ENCODE data around the gene ADH1C.
"Not testable (repeated sequence)": the region's sequence is repeated elsewhere in the genome, so short reads cannot be mapped to it uniquely, and the experiment has no call there.

Gene ADH1C

GRCh38 chr4:99356992-99357391 is 4.4 kb upstream of the ADH1C start:
- DNase-seq = no peak

- not testable (repeated sequence) for DNase-seq
Observed at GRCh38 chr4:99356149-99356548, 3.6 kb upstream of the ADH1C start.

DNA sequence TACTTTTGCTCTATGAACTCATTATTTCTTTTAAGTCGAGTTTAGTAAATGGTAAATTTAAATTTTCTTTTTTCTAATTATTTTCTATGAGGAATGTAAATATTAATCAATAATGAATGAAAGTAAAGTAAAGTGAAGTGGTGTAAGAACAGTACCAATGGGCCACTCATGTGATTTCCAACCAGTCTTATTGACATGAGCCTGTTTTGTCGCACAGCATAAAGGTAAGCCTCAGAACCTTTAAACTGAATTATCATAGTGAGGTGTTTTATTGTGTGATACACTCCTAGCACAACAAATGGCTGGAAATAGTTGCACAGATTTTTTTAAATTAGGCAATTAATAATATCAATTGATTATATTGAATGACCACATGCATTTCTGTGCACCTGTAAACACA is 1.1 kb downstream of the ADH1C start:
- no peak for DNase-seq

DNA sequence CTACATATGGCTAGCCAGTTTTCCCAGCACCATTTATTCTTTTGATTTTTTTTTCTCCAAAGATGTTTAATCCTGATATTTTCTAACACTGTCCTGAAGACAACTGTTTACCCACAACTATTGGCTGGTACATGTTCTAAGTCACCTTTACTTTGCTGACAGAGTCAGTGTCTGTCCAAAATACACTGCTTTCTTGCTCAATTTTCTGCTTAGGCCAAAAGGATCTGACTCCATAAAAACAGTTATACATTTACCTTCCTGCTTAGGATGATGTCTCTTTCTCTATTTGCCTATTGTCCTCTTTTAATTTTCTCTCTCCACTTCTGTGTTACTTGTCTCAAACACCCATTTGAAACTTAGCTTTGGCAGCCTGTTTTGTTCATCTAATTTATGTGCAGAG is 3.2 kb downstream of the ADH1C start:
- DNase-seq = no peak

GRCh38 chr4:99342624-99343023 is 9.9 kb downstream of the ADH1C start:
- not testable (repeated sequence) for DNase-seq

DNA sequence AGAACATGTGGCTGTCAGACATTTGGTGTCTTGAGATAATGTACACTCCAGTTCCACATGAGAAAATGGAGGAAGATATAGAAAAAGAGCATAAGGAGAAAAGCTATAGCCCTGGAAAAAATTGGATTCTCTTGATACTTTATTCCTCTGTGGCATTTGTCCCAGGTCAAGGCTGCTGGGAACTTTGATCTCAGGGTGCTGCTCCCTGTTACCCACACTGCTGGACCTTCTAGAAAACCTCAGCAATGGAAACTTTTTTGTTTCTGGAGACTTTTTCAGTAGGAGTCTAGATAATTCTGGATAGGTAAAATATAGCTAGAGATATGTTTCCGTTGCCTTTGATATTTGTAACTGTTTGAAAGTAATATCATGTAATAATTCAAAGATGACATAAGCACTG is 11.1 kb downstream of the ADH1C start:
- DNase-seq = no peak

GRCh38 chr4:99339172-99339571 is 13.4 kb downstream of the ADH1C start:
- DNase-seq = no peak

- no peak for DNase-seq
Observed at GRCh38 chr4:99336553-99336952, 16.0 kb downstream of the ADH1C start.

- no peak for DNase-seq
Observed at GRCh38 chr4:99334880-99335279, 17.7 kb downstream of the ADH1C start.

DNA sequence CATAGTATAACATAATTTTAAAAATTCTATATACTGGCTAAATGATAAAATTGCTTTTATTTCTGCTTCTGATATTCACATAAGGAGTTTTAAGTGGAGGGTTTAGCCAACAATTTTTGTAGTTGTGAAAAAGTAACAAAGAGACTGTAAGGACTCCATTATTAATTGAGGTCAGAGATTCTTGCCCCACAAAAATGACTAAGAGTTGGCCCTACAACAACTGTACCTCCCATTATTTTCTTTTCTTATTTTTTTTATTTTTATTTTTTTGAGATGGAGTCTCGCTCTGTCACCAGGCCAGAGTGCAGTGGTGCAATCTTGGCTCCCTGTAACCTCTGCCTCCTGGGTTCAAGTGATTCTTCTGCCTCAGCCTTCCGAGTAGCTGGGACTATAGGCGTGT is 21.9 kb downstream of the ADH1C start:
- DNase-seq = no peak

- DNase-seq = no peak
Observed at GRCh38 chr4:99329876-99330275, 22.7 kb downstream of the ADH1C start.

GRCh38 chr4:99324979-99325378 is 27.6 kb downstream of the ADH1C start:
- no peak for DNase-seq

- DNase-seq = no peak
Observed at GRCh38 chr4:99324361-99324760, 28.2 kb downstream of the ADH1C start.

DNA sequence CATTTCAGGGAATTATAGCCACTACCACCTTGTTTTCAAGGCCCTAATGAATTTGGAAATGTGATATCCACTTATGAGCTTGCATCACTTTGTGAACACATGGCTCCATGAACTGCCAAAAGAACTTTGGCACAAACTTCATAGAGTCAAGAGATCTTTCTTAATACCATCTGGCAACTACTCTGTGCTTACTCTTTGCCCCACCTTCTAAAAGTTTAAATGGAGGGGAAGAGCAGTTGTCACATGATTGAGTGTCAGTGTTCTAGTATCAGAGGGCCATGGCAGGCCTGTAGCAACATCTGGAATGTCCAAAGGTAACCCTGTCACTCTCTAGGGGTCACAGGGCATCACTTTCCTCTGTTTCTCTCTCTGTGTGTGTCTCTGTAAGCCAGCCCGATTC is 28.8 kb downstream of the ADH1C start:
- no peak for DNase-seq

DNA sequence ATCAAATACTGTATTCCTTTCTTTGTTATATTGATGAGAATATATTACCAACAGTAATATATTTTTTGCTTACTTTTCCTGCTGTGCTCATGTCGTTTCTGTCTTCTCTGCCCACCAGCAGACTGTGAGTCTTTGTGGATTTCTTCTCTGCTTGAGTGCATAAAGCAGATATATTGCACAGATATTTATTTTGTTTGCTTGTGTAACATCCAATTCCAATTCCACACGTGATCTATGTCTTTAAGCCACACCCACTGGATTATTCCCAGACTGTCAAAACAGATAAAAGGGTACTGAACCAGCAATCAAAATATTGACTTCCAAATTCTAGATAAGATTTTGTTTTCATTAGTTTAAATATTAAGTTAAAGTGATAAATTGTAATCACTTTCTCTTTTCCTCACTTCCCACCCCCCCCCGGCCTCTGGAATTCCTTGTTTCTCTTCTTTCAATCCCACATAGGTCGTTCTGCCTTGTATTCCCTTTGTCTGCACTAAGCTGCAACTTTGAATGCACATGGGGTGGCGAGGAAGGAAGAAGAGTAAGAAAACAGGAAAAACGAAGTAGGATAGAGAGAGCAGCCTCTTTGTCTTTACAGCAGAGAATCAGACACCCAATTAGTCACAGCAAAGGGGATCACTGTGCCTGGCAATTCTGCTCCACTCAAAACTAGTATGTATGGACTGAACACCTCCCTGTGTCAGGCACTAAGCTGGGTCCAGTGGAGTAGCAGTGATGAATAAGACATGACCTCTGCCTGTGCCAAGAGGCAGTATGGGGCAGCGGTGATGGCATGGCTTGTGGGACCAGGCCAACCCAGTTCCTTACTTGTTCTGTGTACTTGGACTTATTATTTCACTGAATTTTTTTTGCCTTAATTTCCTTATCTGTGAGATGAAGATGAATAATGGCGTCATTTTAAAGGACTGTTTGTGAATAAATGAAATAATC is 31.0 kb downstream of the ADH1C start, which contains the start of gene ADH1B:
Gene ADH1B, minus strand, starts transcription at position 161 of the 951 bp plus-strand sequence. Its CDS starts 70 bp downstream, at position 91.
- no peak for DNase-seq

DNA sequence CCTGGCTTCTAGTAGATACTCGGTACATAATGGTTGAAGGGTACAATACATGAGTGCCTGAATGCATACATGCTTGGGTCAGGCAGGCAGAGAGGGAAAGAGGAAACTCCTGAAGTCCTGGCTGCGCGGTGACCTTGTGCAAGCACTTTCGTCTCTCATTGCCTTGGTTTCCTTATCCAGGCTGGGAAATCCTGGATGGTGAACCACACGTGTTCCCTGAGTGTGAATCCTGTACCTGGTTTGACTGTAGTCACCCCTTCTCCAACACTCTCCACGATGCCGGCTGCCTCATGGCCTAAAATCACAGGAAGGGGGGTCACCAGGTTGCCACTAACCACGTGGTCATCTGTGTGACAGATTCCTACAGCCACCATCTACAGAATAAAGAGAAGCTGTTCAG is 34.7 kb downstream of the ADH1C start:
- not testable (repeated sequence) for DNase-seq

- no peak for DNase-seq
Observed at GRCh38 chr4:99317354-99317753, 35.2 kb downstream of the ADH1C start.

- no peak for DNase-seq
Observed at GRCh38 chr4:99315839-99316238, 36.7 kb downstream of the ADH1C start.

DNA sequence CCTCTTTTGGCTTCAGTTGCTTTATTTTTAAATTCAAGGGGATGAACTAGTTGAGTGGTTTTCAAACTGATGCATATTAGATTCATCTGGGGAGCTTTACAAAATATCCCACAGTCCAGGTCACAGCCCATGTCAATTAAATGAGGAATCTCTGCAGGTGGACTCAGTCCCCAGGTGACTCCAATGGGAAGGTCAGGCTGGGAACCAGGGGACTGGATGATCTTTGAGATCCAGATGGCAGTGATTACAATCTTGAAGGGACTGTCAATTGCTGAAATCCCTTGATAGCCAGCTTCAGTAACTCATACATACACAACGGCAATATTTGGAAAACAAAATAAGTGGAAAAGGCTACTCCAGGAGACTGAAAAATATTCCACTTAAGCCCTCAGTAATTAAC is 38.3 kb downstream of the ADH1C start:
- DNase-seq = no peak

- DNase-seq = no peak
Observed at GRCh38 chr4:99310389-99310788, 42.2 kb downstream of the ADH1C start.

DNA sequence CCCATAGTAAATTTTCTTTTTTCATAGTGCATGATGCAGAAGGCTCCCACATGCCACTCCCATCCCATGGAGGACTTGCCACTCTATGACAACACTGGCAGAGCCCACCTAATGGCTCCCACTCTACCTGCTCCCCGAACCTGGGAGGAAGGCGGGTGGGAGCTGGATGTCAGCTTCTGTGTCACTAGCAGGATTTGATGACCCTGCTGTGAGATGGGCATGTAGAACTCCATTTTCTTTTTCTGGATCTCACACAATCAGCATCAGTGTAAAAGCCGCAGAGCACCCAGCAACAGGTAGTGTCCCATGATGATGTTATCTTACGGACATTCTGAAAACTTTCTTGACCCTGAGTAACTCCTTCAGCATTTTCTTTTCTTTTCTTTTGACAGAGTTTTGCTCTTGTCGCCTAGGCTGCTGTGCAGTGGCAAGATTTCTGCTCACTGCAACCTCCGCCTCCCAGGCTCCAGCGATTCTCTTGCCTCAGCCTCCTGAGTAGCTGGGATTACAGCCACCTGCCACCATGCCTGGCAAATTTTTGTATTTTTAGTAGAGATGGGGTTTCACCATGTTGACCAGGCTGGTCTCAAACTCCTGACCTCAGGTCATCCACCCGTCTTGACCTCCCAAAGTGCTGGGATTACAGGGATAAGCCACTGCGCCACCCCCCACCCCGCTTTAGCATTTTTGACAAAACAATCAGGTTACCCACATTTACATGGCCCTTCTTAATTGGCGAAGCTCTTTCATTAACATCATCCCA is 46.7 kb downstream of the ADH1C start:
- no peak for DNase-seq

- DNase-seq = no peak
Observed at GRCh38 chr4:99301376-99302164, 51.0 kb downstream of the ADH1C start.

- no peak for DNase-seq
Observed at GRCh38 chr4:99300934-99301333, 51.6 kb downstream of the ADH1C start.

Data from NCI-H1092 (cell line).